CD14-positive monocyte (primary cell): ENCODE data around the gene NPPA. TPM values are rescaled to one million over a fixed set of nuclear protein-coding genes. Genes with fewer than 3 reads are reported as not detected.
A peak's percentile ranks its signal among the peaks of the same experiment; 100 is the strongest.

ENCODE experiments used
- DNase-seq, 3 donors: peaks; one replicate each; pipeline ENCODE4 v3.0.0-alpha.2; 2011 to 2022
- H2AFZ ChIP-seq: 2 replicates; pipeline ENCODE4 v1.6.0; 2012; ENCODE audit warnings: mild to moderate bottlenecking, low read depth, low read length, inconsistent platforms; ENCODE audit not compliant: insufficient read depth, poor library complexity, severe bottlenecking
- H3K27ac ChIP-seq, 2 donors: 1 replicate in 1 of 2; 2 replicates in 1 of 2; pipeline ENCODE4 v1.5.1; 2012 to 2013; ENCODE audit warnings: low read length in 2 of 2, control low read depth in 1 of 2, inconsistent platforms in 1 of 2, low read depth in 1 of 2, mild to moderate bottlenecking in 1 of 2
- H3K27me3 ChIP-seq, 2 donors: one replicate each; pipeline versions ENCODE4 v1.6.0 to v1.6.1; 2011 to 2013; ENCODE audit warnings: low read length in 2 of 2; ENCODE audit not compliant: control insufficient read depth in 2 of 2, insufficient read depth in 2 of 2
- H3K36me3 ChIP-seq, 2 donors: replicated peaks in 1 of 2; 1 replicate in 1 of 2; 2 replicates in 1 of 2; pipeline versions ENCODE4 v1.5.1 to v1.6.1; 2012 to 2013; ENCODE audit warnings: low read length in 2 of 2, control low read depth in 1 of 2, inconsistent platforms in 1 of 2, mild to moderate bottlenecking in 1 of 2; ENCODE audit not compliant: insufficient read depth in 2 of 2, control insufficient read depth in 1 of 2
- H3K4me1 ChIP-seq, 2 donors: 1 replicate in 1 of 2; 2 replicates in 1 of 2; pipeline versions ENCODE4 v1.5.1 to v1.6.1; 2012 to 2013; ENCODE audit warnings: low read length in 2 of 2, control low read depth in 1 of 2, inconsistent platforms in 1 of 2, mild to moderate bottlenecking in 1 of 2, moderate library complexity in 1 of 2; ENCODE audit not compliant: insufficient read depth in 2 of 2, control insufficient read depth in 1 of 2
- H3K4me2 ChIP-seq: replicated peaks from 2 replicates; pipeline ENCODE3; 2012; ENCODE audit warnings: low read length, moderate library complexity, mild to moderate bottlenecking; ENCODE audit not compliant: poor library complexity, severe bottlenecking; ENCODE audit errors: extremely low read depth
- H3K4me3 ChIP-seq, 3 experiments: fragments of 200-600 bp in 1 of 3; sonication (generic) in 1 of 3; replicated peaks in 1 of 3; 1 replicate in 2 of 3; 2 replicates in 1 of 3; pipeline ENCODE4 v1.5.1; 2011 to 2013; ENCODE audit warnings: low read length in 3 of 3, mild to moderate bottlenecking in 3 of 3, control low read depth in 2 of 3, low read depth in 2 of 3, inconsistent platforms in 1 of 3, moderate library complexity in 1 of 3
- H3K79me2 ChIP-seq: 2 replicates; pipeline ENCODE4 v1.6.0; 2012; ENCODE audit warnings: mild to moderate bottlenecking, control low read depth, inconsistent platforms, low read length, moderate library complexity; ENCODE audit not compliant: insufficient read depth
- H3K9ac ChIP-seq: 2 replicates; pipeline ENCODE4 v1.6.0; 2017; ENCODE audit warnings: low read length, mild to moderate bottlenecking; ENCODE audit not compliant: insufficient read depth, poor library complexity, severe bottlenecking
- H3K9me3 ChIP-seq, 2 donors: replicated peaks in 1 of 2; 1 replicate in 1 of 2; 2 replicates in 1 of 2; pipeline versions ENCODE4 v1.5.1 to v1.6.1; 2012 to 2013; ENCODE audit warnings: low read length in 2 of 2, control low read depth in 1 of 2; ENCODE audit not compliant: control insufficient read depth in 1 of 2, insufficient read depth in 1 of 2
- H4K20me1 ChIP-seq: 2 replicates; pipeline ENCODE4 v1.6.0; 2012; ENCODE audit warnings: mild to moderate bottlenecking, low read length, control low read depth, moderate library complexity; ENCODE audit not compliant: insufficient read depth
- H3K27ac Mint-ChIP-seq, 7 donors: one replicate each; pipeline ENCODE4 v1.8.0; 2020; ENCODE audit warnings: mild to moderate bottlenecking in 7 of 7, mixed read lengths in 7 of 7, moderate library complexity in 6 of 7, inconsistent platforms in 2 of 7
- H3K27me3 Mint-ChIP-seq, 3 donors: one replicate each; pipeline ENCODE4 v1.8.0; 2021 to 2022; ENCODE audit warnings: low read depth in 3 of 3, mild to moderate bottlenecking in 3 of 3, mixed read lengths in 3 of 3, moderate library complexity in 3 of 3, inconsistent platforms in 1 of 3
- H3K36me3 Mint-ChIP-seq, 2 donors: one replicate each; pipeline ENCODE4 v1.8.0; 2020; ENCODE audit warnings: mixed read lengths in 2 of 2, inconsistent platforms in 1 of 2, mild to moderate bottlenecking in 1 of 2
- H3K4me1 Mint-ChIP-seq: one replicate; pipeline ENCODE4 v1.8.0; 2020; ENCODE audit warnings: mild to moderate bottlenecking, mixed read lengths
- H3K4me3 Mint-ChIP-seq, 2 donors: one replicate each; pipeline ENCODE4 v1.8.0; 2020; ENCODE audit warnings: mild to moderate bottlenecking in 2 of 2, mixed read lengths in 2 of 2, moderate library complexity in 1 of 2
- H3K9me3 Mint-ChIP-seq, 7 donors: one replicate each; pipeline ENCODE4 v1.8.0; 2020 to 2022; ENCODE audit warnings: mixed read lengths in 7 of 7, mild to moderate bottlenecking in 6 of 7, moderate library complexity in 6 of 7, inconsistent platforms in 2 of 7
- WGBS: methylation state at CpG from one replicate; pipeline ENCODE4 v1.1.5; 2013; ENCODE audit warnings: missing lambda C conversion rate; ENCODE audit not compliant: insufficient coverage; 5-methylcytosine and 5-hydroxymethylcytosine counted together
- intact Hi-C, 2 donors: fragments of 100-400 bp; cut with micrococcal nuclease; formaldehyde crosslinking; loops; one replicate each; pipeline versions ENCODE4 v1.15.0 to v1.15.1; 2023
- polyA plus RNA-seq, 3 donors: library from polyadenylated mRNA; depleted of rRNA in 1 of 3; unstranded in 2 of 3; stranded (reverse) in 1 of 3; fragments of 300-500 nt in 2 of 3; fragments of >200 nt in 1 of 3; fragmentation: Illumina TruSeq in 2 of 3; gene quantifications; 1 replicate in 2 of 3; 2 replicates in 1 of 3; pipeline ENCODE4 v1.2.3, GENCODE V29; 2012 to 2021
- TF ChIP-seq, protein P1 (sequence below): fragments of 200-600 bp; IDR thresholded peaks from one replicate; pipeline ENCODE4 v1.8.0; 2022; ENCODE audit warnings: antibody characterized with exemption, mild to moderate bottlenecking

NPPA gene
- polyA plus RNA-seq, 3 donors, result not detected

DNA sequence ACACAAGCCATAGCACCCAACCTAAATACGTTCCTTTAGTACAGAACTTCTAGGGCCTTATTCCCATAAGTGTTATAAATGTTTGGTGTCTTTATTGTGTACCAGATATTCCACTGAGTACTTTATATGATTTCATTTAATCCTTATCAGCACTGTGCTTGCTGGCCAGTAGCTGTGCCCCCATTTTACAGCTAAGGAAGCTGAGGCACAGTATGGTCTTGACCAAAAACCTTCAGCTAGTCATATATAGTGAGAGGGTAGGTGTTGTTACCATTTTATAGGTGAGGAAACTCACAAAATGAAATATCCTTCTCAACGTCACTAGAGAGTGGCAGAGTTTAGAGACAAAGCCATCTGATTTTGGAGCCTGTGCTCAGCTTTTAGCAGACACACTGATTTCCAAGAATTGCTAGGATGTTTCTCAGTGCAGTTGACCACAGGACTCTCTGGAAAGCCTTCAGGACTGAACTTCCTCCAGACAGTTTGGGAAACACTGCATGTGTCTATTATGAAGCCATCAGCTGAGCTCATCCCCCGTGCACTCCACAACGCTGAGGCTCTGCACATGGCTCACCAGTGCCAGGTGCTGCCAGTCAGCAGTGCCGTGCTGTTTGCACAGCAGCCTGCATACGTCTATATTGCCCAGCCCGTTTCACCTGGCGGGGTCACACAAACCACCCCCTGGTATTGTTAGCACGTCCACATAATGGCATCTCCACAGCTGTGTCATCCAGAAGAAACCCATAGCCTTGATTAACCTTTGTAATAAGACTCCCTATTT, 15.4 kb downstream of the NPPA start:
- no peak overlapping the region for H3K27ac Mint-ChIP-seq
- H3K9me3 Mint-ChIP-seq, result no peaks in the 10 kb centered on the region
- Histone ChIP-seq H2AFZ (no peak overlapping the region), H3K4me1 (no peaks in the 10 kb centered on the region), H3K27ac (no peak overlapping the region), H3K4me2 (no peak overlapping the region), H3K27me3 (no peaks in the 10 kb centered on the region), H3K36me3 (peaks cover 94 to 99% of the 10 kb centered on the region in 2 donors), H3K9ac (no peak overlapping the region), H4K20me1 (peaks cover 8% of the 10 kb centered on the region), H3K79me2 (no peaks in the 10 kb centered on the region), H3K9me3 (no peaks in the 10 kb centered on the region), H3K4me3 (no peak overlapping the region)
- peaks cover 88 to 89% of the 10 kb centered on the region in 2 donors for H3K36me3 Mint-ChIP-seq
- H3K27me3 Mint-ChIP-seq, result peaks cover 0 to 2% (median 0%) of the 10 kb centered on the region in 3 donors
- no peaks in the 10 kb centered on the region for H3K4me1 Mint-ChIP-seq
- no peak for DNase-seq
- intact Hi-C loops, result no loop called here
- H3K4me3 Mint-ChIP-seq, result no peak overlapping the region
- WGBS, result 95% methylated on average over 7 of the region's 9 CpGs
- TF ChIP-seq, protein P1, sequence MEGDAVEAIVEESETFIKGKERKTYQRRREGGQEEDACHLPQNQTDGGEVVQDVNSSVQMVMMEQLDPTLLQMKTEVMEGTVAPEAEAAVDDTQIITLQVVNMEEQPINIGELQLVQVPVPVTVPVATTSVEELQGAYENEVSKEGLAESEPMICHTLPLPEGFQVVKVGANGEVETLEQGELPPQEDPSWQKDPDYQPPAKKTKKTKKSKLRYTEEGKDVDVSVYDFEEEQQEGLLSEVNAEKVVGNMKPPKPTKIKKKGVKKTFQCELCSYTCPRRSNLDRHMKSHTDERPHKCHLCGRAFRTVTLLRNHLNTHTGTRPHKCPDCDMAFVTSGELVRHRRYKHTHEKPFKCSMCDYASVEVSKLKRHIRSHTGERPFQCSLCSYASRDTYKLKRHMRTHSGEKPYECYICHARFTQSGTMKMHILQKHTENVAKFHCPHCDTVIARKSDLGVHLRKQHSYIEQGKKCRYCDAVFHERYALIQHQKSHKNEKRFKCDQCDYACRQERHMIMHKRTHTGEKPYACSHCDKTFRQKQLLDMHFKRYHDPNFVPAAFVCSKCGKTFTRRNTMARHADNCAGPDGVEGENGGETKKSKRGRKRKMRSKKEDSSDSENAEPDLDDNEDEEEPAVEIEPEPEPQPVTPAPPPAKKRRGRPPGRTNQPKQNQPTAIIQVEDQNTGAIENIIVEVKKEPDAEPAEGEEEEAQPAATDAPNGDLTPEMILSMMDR, result no peak

DNA sequence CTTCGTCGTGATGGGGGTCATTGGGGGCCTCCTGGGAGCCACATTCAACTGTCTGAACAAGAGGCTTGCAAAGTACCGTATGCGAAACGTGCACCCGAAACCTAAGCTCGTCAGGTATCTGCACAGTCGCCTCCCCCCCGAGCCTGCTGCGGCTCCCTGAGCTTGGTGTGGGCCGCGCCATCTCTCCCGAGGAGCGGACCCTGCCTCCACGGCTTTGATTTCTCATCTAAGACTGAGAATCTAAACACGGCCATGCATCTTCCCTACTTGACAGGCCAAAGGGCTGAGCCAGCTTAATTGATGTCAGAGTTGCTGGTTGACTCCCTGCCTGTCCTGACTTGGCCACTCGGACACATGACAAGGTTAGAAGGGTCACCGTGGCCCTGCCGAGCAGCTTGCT, 19.1 kb downstream of the NPPA start:
- no peak overlapping the region for H3K9ac ChIP-seq
- WGBS, result 94% methylated on average over 19 of the region's 19 CpGs
- H3K9me3 Mint-ChIP-seq, result no peaks in the 10 kb centered on the region
- no peak for DNase-seq
- peaks cover 0 to 3% (median 2%) of the 10 kb centered on the region in 3 donors for H3K27me3 Mint-ChIP-seq
- peaks cover 8% of the 10 kb centered on the region for H4K20me1 ChIP-seq
- no peak overlapping the region for H3K4me3 Mint-ChIP-seq
- intact Hi-C loops, result no loop called here
- H3K27me3 ChIP-seq, result no peaks in the 10 kb centered on the region
- H3K36me3 Mint-ChIP-seq, result peaks cover 87 to 89% of the 10 kb centered on the region in 2 donors
- H3K4me2 ChIP-seq, result no peak overlapping the region
- no peak overlapping the region for H2AFZ ChIP-seq
- H3K79me2 ChIP-seq, result no peaks in the 10 kb centered on the region
- H3K27ac Mint-ChIP-seq, result peak overlapping the region in 2 of 7 donors; percentile 69 to 80
- no peak overlapping the region for H3K4me3 ChIP-seq
- TF ChIP-seq, protein P1, result no peak
- no peak overlapping the region for H3K27ac ChIP-seq
- no peaks in the 10 kb centered on the region for H3K9me3 ChIP-seq
- H3K36me3 ChIP-seq, result peaks cover 93 to 99% of the 10 kb centered on the region in 2 donors
- no peaks in the 10 kb centered on the region for H3K4me1 ChIP-seq
- H3K4me1 Mint-ChIP-seq, result no peaks in the 10 kb centered on the region
